HEK293 (cell line): ENCODE measurements around the gene PGGHG.

Experiments
- CTCF ChIA-PET: fragments of 350-600 bp; formaldehyde crosslinking; extraction: SDS; loops from one replicate; lab custom pipeline; 2021; ENCODE audit warnings: antibody characterized with exemption; lab: Yijun Ruan, JAX
- POLR2A ChIA-PET: fragments of 300-600 bp; formaldehyde crosslinking; extraction: SDS; loops from one replicate; lab custom pipeline; 2020; ENCODE audit warnings: antibody characterized with exemption, inconsistent platforms; lab: Yijun Ruan, JAX
- H3K27ac ChIP-seq: fragments of 200-500 bp; sonication (Bioruptor generic); 2 replicates; pipeline ENCODE4 v1.5.1; 2014; ENCODE audit warnings: low read depth, low read length, control low read depth, inconsistent platforms; ENCODE audit errors: extremely low read depth
- H3K36me3 ChIP-seq, 2 experiments: fragments of 200-500 bp in 1 of 2; sonication (Bioruptor generic) in 1 of 2; 1 replicate in 1 of 2; 2 replicates in 1 of 2; pipeline ENCODE4 v1.5.1; 2014 to 2017; ENCODE audit warnings: inconsistent platforms in 2 of 2, low read length in 2 of 2; ENCODE audit not compliant: control insufficient read depth in 2 of 2, insufficient read depth in 1 of 2
- H3K4me1 ChIP-seq: fragments of 200-500 bp; sonication (Bioruptor generic); 2 replicates; pipeline ENCODE4 v1.5.1; 2014; ENCODE audit warnings: mild to moderate bottlenecking, low read length, inconsistent platforms; ENCODE audit not compliant: control insufficient read depth, insufficient read depth
- H3K4me3 ChIP-seq: 2 replicates; pipeline ENCODE4 v1.5.1; 2011; ENCODE audit warnings: low read depth, mild to moderate bottlenecking, control low read depth, low read length, moderate library complexity
- H3K9me3 ChIP-seq: fragments of 200-500 bp; sonication (Bioruptor generic); 2 replicates; pipeline ENCODE4 v1.5.1; 2014; ENCODE audit warnings: low read depth, low read length, inconsistent platforms; ENCODE audit not compliant: control insufficient read depth, insufficient read depth
- BCL6B ChIP-seq: fragments of 450-650 bp; formaldehyde crosslinking; IDR thresholded peaks from 2 replicates; pipeline ENCODE4 v1.5.1; 2017; ENCODE audit warnings: missing biosample characterization, missing genetic modification characterization
- GLI4 ChIP-seq: fragments of 450-650 bp; formaldehyde crosslinking; IDR thresholded peaks from 2 replicates; pipeline ENCODE4 v1.5.1; 2016; ENCODE audit warnings: missing biosample characterization, missing genetic modification characterization
- KLF1 ChIP-seq: fragments of 450-650 bp; formaldehyde crosslinking; IDR thresholded peaks from 2 replicates; pipeline ENCODE4 v1.5.1; 2016; ENCODE audit warnings: missing biosample characterization, missing genetic modification characterization
- PBX3 ChIP-seq: sonication (generic); formaldehyde crosslinking; IDR thresholded peaks from 2 replicates; pipeline ENCODE4 v1.8.1; 2022; ENCODE audit warnings: mild to moderate bottlenecking, moderate library complexity, missing genetic modification reagents
- ZBTB7A ChIP-seq: fragments of 450-650 bp; formaldehyde crosslinking; IDR thresholded peaks from 2 replicates; pipeline ENCODE4 v1.5.1; 2016; ENCODE audit warnings: low read depth, missing biosample characterization, missing genetic modification characterization
- ZNF121 ChIP-seq: fragments of 450-650 bp; formaldehyde crosslinking; IDR thresholded peaks from 2 replicates; pipeline ENCODE4 v1.5.1; 2016; ENCODE audit warnings: missing biosample characterization, missing genetic modification characterization
- ZNF175 ChIP-seq: fragments of 450-650 bp; formaldehyde crosslinking; IDR thresholded peaks from 2 replicates; pipeline ENCODE4 v1.5.1; 2016; ENCODE audit warnings: missing biosample characterization, missing genetic modification characterization
- ZNF202 ChIP-seq: fragments of 450-650 bp; formaldehyde crosslinking; IDR thresholded peaks from 2 replicates; pipeline ENCODE4 v1.5.1; 2016; ENCODE audit warnings: missing biosample characterization, missing genetic modification characterization, borderline replicate concordance
- ZNF280C ChIP-seq: fragments of 450-650 bp; formaldehyde crosslinking; IDR thresholded peaks from 2 replicates; pipeline ENCODE4 v1.5.1; 2016; ENCODE audit warnings: missing biosample characterization, missing genetic modification characterization
- ZNF311 ChIP-seq: fragments of 450-650 bp; formaldehyde crosslinking; IDR thresholded peaks from 2 replicates; pipeline ENCODE4 v1.5.1; 2017; ENCODE audit warnings: missing biosample characterization, missing genetic modification characterization, borderline replicate concordance
- ZNF394 ChIP-seq: fragments of 450-650 bp; formaldehyde crosslinking; IDR thresholded peaks from 2 replicates; pipeline ENCODE4 v1.5.1; 2016; ENCODE audit warnings: missing biosample characterization, missing genetic modification characterization, mild to moderate bottlenecking, moderate library complexity, borderline replicate concordance
- ZNF426 ChIP-seq: fragments of 450-650 bp; formaldehyde crosslinking; IDR thresholded peaks from 2 replicates; pipeline ENCODE4 v1.5.1; 2017; ENCODE audit warnings: missing biosample characterization, missing genetic modification characterization, mild to moderate bottlenecking, inconsistent platforms, moderate library complexity
- ZNF473 ChIP-seq: fragments of 450-650 bp; formaldehyde crosslinking; IDR thresholded peaks from 2 replicates; pipeline ENCODE4 v1.5.1; 2017; ENCODE audit warnings: missing biosample characterization, missing genetic modification characterization
- ZNF510 ChIP-seq: fragments of 450-650 bp; formaldehyde crosslinking; IDR thresholded peaks from 2 replicates; pipeline ENCODE4 v1.5.1; 2018; ENCODE audit warnings: mild to moderate bottlenecking, missing genetic modification characterization, missing biosample characterization; ENCODE audit not compliant: insufficient replicate concordance
- ZNF610 ChIP-seq: fragments of 450-650 bp; formaldehyde crosslinking; IDR thresholded peaks from 2 replicates; pipeline ENCODE4 v1.5.1; 2016; ENCODE audit warnings: missing biosample characterization, missing genetic modification characterization, borderline replicate concordance
- ZNF76 ChIP-seq: fragments of 450-650 bp; formaldehyde crosslinking; IDR thresholded peaks from 2 replicates; pipeline ENCODE4; 2016; ENCODE audit warnings: low read depth, missing biosample characterization, missing genetic modification characterization, borderline replicate concordance
- ZNF776 ChIP-seq: fragments of 450-650 bp; formaldehyde crosslinking; IDR thresholded peaks from 2 replicates; pipeline ENCODE4 v1.5.0; 2017; ENCODE audit warnings: missing biosample characterization, missing genetic modification characterization, borderline replicate concordance
- ZNF830 ChIP-seq: fragments of 450-650 bp; IDR thresholded peaks from 2 replicates; pipeline ENCODE4 v1.5.0; 2018; ENCODE audit warnings: missing biosample characterization, missing genetic modification characterization, low read depth, mild to moderate bottlenecking, moderate library complexity
- ZNF843 ChIP-seq: fragments of 450-650 bp; formaldehyde crosslinking; IDR thresholded peaks from 2 replicates; pipeline ENCODE4 v1.5.1; 2016; ENCODE audit warnings: missing biosample characterization, missing genetic modification characterization
- TF ChIP-seq, protein P1 (sequence below): fragments of 450-650 bp; formaldehyde crosslinking; IDR thresholded peaks from 2 replicates; pipeline ENCODE4; 2016; ENCODE audit warnings: missing biosample characterization, missing genetic modification characterization

The PGGHG gene

GRCh38 chr11:297586-298405 is 8.9 kb downstream of the PGGHG start:
- Histone ChIP-seq H3K9me3 (no peaks in the 10 kb centered on the region), H3K4me1 (no peaks in the 10 kb centered on the region), H3K36me3 (peaks cover 0 to 17% of the 10 kb centered on the region in 2 experiments; a peak in 1 of 3 replicates), H3K27ac (no peak overlapping the region), H3K4me3 (no peak overlapping the region)
- TF ChIP-seq ZNF830 = no peak
- TF ChIP-seq KLF1 (tag by site-specific recombination) = peak; percentile 31; the same call in 1 of the 2 replicates
- CTCF ChIA-PET = interaction anchor here (0.7 kb wide), 1 partner anchor 26 kb away, joined by 3 read pairs; no protein-coding TSS in a partner anchor
- POLR2A ChIA-PET = no interaction called here

DNA sequence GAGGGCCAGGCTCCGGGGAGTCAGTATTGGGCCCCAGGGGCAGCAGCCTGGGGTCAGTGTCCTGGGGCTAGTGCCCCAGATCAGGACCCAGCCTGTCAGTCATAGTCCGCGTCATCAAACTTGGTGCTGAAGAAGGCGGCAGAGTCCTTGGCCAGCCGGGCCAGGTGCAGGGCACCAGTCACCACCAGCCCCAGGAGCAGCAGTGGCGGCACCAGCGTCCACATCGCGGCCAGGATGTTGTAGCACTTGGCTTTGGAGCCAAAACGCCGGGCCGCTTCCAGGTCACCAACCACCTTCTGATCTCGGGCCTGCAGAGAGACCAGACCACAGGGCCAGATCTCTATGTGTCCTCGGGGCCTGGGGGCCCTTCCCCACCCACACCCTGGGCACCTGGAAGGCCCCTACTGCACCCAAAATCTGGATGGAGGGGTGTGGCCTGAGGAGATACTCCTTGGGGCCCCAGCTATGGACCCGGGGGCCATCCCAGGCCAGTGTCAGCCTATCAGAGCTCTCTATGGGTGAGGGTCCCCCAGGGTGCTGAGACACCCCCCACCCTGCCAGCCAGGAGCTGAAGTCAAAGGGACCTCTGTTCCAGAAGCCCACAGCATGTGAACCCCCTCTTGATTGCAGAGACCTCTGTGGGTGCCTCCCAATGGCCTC is 9.6 kb downstream of the PGGHG start:
- CTCF ChIA-PET = no interaction called here
- POLR2A ChIA-PET = no interaction called here
- Histone ChIP-seq H3K9me3 (no peaks in the 10 kb centered on the region), H3K4me1 (no peaks in the 10 kb centered on the region), H3K4me3 (no peak overlapping the region), H3K27ac (no peak overlapping the region), H3K36me3 (peaks cover 0 to 10% of the 10 kb centered on the region in 2 experiments; a peak in 1 of 3 replicates)
- TF ChIP-seq ZNF175 (tag by site-specific recombination) (no peak), ZBTB7A (tag by site-specific recombination) (no peak), ZNF610 (no peak), ZNF510 (no peak), ZNF426 (no peak), ZNF202 (tag by site-specific recombination) (no peak), ZNF843 (tag by site-specific recombination) (no peak), GLI4 (tag by site-specific recombination) (no peak), ZNF311 (no peak), ZNF394 (tag by site-specific recombination) (no peak), ZNF280C (tag by site-specific recombination) (no peak), BCL6B (tag by site-specific recombination) (no peak), PBX3 (CRISPR knock-in tag) (no peak), ZNF121 (tag by site-specific recombination) (no peak), ZNF76 (tag by site-specific recombination) (no peak), ZNF776 (tag by site-specific recombination) (no peak), ZNF473 (tag by site-specific recombination) (no peak)
- TF ChIP-seq, protein P1, sequence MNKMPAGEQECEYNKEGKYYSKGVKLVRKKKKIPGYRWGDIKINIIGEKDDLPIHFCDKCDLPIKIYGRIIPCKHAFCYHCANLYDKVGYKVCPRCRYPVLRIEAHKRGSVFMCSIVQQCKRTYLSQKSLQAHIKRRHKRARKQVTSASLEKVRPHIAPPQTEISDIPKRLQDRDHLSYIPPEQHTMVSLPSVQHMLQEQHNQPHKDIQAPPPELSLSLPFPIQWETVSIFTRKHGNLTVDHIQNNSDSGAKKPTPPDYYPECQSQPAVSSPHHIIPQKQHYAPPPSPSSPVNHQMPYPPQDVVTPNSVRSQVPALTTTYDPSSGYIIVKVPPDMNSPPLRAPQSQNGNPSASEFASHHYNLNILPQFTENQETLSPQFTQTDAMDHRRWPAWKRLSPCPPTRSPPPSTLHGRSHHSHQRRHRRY (tag by site-specific recombination) = no peak
